ENCODE data around the gene NPS.

Gene NPS

DNA sequence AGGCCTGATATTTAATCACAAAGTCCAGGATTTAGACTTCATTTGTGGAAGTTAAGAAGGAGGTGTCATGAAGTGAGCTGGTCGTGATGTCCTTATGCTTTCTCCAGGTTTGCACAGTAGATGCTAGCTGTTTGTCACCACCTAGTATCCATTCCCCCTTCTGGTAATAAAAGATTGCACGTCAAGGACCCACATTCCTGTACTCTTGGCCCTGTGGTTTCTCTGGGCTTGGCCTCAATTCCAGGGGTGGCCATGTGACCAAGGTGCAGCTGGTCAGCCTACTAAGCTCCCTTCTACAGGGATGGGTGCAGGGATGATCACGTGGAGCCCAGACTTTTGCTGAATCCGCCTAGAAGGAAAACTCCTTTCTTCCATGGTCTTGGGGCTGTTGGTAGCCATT is 16.5 kb downstream of the NPS start:
- no peaks in the 10 kb centered on the region for H3K4me1 ChIP-seq
- no peaks in the 10 kb centered on the region for H3K27me3 ChIP-seq
- H3K27ac ChIP-seq, result no peak overlapping the region
- H3K9me3 ChIP-seq (replicated peaks in 1 of 11), result 0 out of 22 replicates have a peak, but pooled peaks cover 0 to under 1% (median 0%) of the 10 kb centered on the region in 11 experiments
- no peak overlapping the region for H3K4me2 ChIP-seq
- H3K36me3 ChIP-seq, result no peaks in the 10 kb centered on the region
- no peaks in the 10 kb centered on the region; a peak in 1 of 22 replicates for H4K20me1 ChIP-seq
- H3K4me3 ChIP-seq, result no peak overlapping the region
- H3K9ac ChIP-seq, result no peak overlapping the region
- TF ChIP-seq Cebpa-rat (IDR thresholded peaks at IDR 0.05), result no peak

- H3K4me3 ChIP-seq, result no peak overlapping the region
- H4K20me1 ChIP-seq, result no peaks in the 10 kb centered on the region; a peak in 1 of 22 replicates
- H3K9me3 ChIP-seq (replicated peaks in 1 of 11), result peaks cover 0 to 14% (median 9%) of the 10 kb centered on the region in 11 experiments; a peak in 8 of 22 replicates
- TF ChIP-seq Cebpa-rat (IDR thresholded peaks at IDR 0.05), result no peak
- no peaks in the 10 kb centered on the region for H3K36me3 ChIP-seq
- no peak overlapping the region for H3K27ac ChIP-seq
- peak overlapping the region in 3 of 11 experiments; percentile 13 to 33 (median 25); a peak in 3 of 22 replicates for H3K4me2 ChIP-seq
- no peaks in the 10 kb centered on the region for H3K27me3 ChIP-seq
- H3K4me1 ChIP-seq, result no peaks in the 10 kb centered on the region
- H3K9ac ChIP-seq, result no peak overlapping the region
These were observed 20.1 kb downstream of the NPS start for GRCh38 chr10:127569210-127569609.

GRCh38 chr10:127570036-127570435 is 20.9 kb downstream of the NPS start:
- H4K20me1 ChIP-seq, result no peaks in the 10 kb centered on the region; a peak in 1 of 22 replicates
- H3K27ac ChIP-seq, result no peak overlapping the region
- no peak overlapping the region for H3K4me3 ChIP-seq
- no peaks in the 10 kb centered on the region for H3K27me3 ChIP-seq
- peaks cover 0 to 14% (median 9%) of the 10 kb centered on the region in 11 experiments; a peak in 8 of 22 replicates for H3K9me3 ChIP-seq (replicated peaks in 1 of 11)
- TF ChIP-seq Cebpa-rat (IDR thresholded peaks at IDR 0.05), result no peak
- no peaks in the 10 kb centered on the region for H3K36me3 ChIP-seq
- H3K9ac ChIP-seq, result no peak overlapping the region
- H3K4me2 ChIP-seq, result peak overlapping the region in 3 of 11 experiments; percentile 13 to 33 (median 25); a peak in 4 of 22 replicates
- H3K4me1 ChIP-seq, result no peaks in the 10 kb centered on the region

- H4K20me1 ChIP-seq, result no peaks in the 10 kb centered on the region
- no peak overlapping the region for H3K27ac ChIP-seq
- H3K4me1 ChIP-seq, result peaks cover 0 to 2% (median 0%) of the 10 kb centered on the region in 10 experiments; a peak in 5 of 20 replicates
- TF ChIP-seq Cebpa-rat (IDR thresholded peaks at IDR 0.05), result no peak
- no peaks in the 10 kb centered on the region for H3K27me3 ChIP-seq
- peaks cover 0 to 14% (median 9%) of the 10 kb centered on the region in 11 experiments; a peak in 8 of 22 replicates for H3K9me3 ChIP-seq (replicated peaks in 1 of 11)
- H3K9ac ChIP-seq, result no peak overlapping the region
- H3K4me2 ChIP-seq, result no peak overlapping the region
- no peaks in the 10 kb centered on the region for H3K36me3 ChIP-seq
- H3K4me3 ChIP-seq, result no peak overlapping the region
These were observed 22.3 kb downstream of the NPS start for GRCh38 chr10:127571386-127571785.

DNA sequence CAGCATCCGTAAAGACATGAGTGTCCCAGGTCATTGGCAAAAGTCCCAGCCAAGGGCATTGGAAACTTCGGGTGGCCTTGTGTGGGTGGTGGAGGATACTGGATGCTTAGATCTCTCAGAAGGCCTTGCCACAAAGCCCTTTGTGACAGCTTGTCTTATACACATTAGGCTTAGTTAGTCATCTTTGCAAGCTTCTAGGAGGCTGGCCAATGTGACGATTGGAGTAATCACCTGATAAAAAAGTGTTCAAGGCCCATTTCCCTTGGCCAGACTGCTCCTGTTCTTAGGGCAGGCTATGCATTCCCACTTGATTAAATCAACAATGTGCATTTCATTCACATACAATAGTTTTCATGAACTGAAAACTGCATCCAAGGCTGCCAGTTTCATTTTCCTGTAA is 26.9 kb downstream of the NPS start:
- H4K20me1 ChIP-seq, result no peaks in the 10 kb centered on the region
- no peak overlapping the region for H3K9ac ChIP-seq
- no peaks in the 10 kb centered on the region for H3K27me3 ChIP-seq
- no peak overlapping the region for H3K4me2 ChIP-seq
- no peak for TF ChIP-seq Cebpa-rat (IDR thresholded peaks at IDR 0.05)
- no peaks in the 10 kb centered on the region for H3K36me3 ChIP-seq
- H3K9me3 ChIP-seq (replicated peaks in 1 of 11), result peaks cover 0 to 14% (median 9%) of the 10 kb centered on the region in 11 experiments; a peak in 8 of 22 replicates
- peaks cover 7 to 15% (median 8%) of the 10 kb centered on the region in 10 experiments; a peak in 17 of 20 replicates for H3K4me1 ChIP-seq
- H3K4me3 ChIP-seq, result no peak overlapping the region
- no peak overlapping the region for H3K27ac ChIP-seq

DNA sequence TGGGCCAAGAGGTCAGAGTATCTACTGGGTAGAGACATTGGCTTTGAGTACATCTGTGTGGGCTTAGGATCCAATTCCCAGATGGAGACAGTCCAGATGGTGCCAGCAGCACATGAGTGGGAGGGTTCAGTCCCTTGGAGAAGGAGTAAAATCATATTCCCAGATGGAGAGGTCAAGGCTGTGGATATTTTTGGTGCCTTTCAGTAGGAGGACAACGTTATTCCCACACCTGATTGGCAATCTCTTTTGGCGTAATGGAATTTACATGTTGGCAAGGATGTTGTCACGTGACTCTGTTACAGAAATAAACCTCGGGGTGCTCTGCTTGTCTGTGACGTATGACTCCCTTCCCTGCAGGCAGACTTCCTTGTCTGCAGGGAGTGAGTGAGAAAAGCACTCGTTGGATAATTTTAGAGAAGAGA is 27.6 kb downstream of the NPS start:
- H3K4me1 ChIP-seq, result peaks cover 7 to 15% (median 8%) of the 10 kb centered on the region in 10 experiments; a peak in 17 of 20 replicates
- no peaks in the 10 kb centered on the region for H3K36me3 ChIP-seq
- H4K20me1 ChIP-seq, result no peaks in the 10 kb centered on the region
- H3K27ac ChIP-seq, result no peak overlapping the region
- no peaks in the 10 kb centered on the region for H3K27me3 ChIP-seq
- no peak overlapping the region for H3K9ac ChIP-seq
- peak overlapping the region in 8 of 11 experiments; percentile 10 to 78 (median 38); a peak in 13 of 22 replicates for H3K4me2 ChIP-seq
- H3K4me3 ChIP-seq, result no peak overlapping the region
- no peak for TF ChIP-seq Cebpa-rat (IDR thresholded peaks at IDR 0.05)
- peaks cover 0 to 14% (median 9%) of the 10 kb centered on the region in 11 experiments; a peak in 8 of 22 replicates for H3K9me3 ChIP-seq (replicated peaks in 1 of 11)

DNA sequence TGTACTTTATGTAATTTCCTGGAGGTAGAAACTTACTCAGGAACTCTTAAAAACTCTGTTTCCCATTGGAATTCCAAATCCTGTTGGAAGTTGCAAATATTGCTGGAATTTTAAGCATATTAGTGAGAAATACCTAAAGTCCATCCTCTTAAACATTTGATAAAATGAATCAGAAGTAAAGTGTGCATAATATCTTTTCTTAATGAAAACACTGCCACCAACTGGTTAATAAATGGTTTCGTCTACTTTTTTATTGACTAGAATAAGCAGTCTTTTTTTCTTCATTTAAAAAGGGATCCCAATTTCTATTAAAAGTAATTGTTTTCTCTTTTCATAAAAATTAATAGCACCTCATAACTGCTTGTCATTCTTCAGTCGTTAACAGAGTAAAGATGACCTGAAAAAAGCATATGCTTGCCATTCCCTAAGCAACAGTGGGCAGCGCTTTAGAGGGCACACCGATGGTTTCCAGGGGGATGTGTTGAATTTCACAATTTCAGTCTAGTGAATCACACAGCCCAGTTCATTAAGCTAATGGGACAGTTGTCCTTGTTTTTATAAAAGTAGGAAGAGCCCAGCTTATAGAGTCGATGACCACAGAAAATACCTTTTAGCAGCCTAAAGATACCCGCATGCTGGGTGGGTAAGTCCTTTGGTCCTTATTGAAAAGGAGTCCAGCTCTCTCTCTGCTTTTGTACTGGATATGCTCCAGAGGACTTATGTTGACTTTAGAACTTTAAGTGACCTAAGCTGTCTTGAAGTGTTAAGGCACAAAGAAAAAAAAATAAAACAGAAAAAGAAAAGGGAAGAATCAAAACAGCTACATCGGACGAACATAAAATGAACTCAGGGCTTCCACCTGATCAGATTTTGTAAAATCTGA is 28.5 kb downstream of the NPS start:
- H3K9ac ChIP-seq, result no peak overlapping the region
- peak overlapping the region in 8 of 11 experiments; percentile 10 to 78 (median 38); a peak in 10 of 22 replicates for H3K4me2 ChIP-seq
- no peaks in the 10 kb centered on the region for H3K36me3 ChIP-seq

GRCh38 chr10:127578259-127578960 is 29.3 kb downstream of the NPS start:
- no peak overlapping the region for H3K27ac ChIP-seq
- TF ChIP-seq Cebpa-rat (IDR thresholded peaks at IDR 0.05), result no peak
- H3K4me1 ChIP-seq, result peaks cover 7 to 15% (median 8%) of the 10 kb centered on the region in 10 experiments; a peak in 17 of 20 replicates
- no peak overlapping the region for H3K4me3 ChIP-seq
- H3K9ac ChIP-seq, result no peak overlapping the region
- no peak overlapping the region for H3K4me2 ChIP-seq
- H3K9me3 ChIP-seq (replicated peaks in 1 of 11), result peaks cover 0 to 6% (median 5%) of the 10 kb centered on the region in 11 experiments; a peak in 8 of 22 replicates
- H3K27me3 ChIP-seq, result no peaks in the 10 kb centered on the region
- H4K20me1 ChIP-seq, result no peaks in the 10 kb centered on the region
- no peaks in the 10 kb centered on the region for H3K36me3 ChIP-seq

More for the DNA sequence above, 28.5 kb downstream of the NPS start:
- peaks cover 7 to 15% (median 8%) of the 10 kb centered on the region in 10 experiments; a peak in 17 of 20 replicates for H3K4me1 ChIP-seq
- H3K9me3 ChIP-seq (replicated peaks in 1 of 11), result peaks cover 0 to 14% (median 9%) of the 10 kb centered on the region in 11 experiments; a peak in 8 of 22 replicates
- H3K27ac ChIP-seq, result no peak overlapping the region
- H4K20me1 ChIP-seq, result no peaks in the 10 kb centered on the region
- no peaks in the 10 kb centered on the region for H3K27me3 ChIP-seq
- no peak for TF ChIP-seq Cebpa-rat (IDR thresholded peaks at IDR 0.05)
- no peak overlapping the region for H3K4me3 ChIP-seq

- Histone ChIP-seq H3K4me3 (no peak overlapping the region), H3K9me3 (replicated peaks in 1 of 11) (peaks cover 0 to 1% (median 0%) of the 10 kb centered on the region in 11 experiments; a peak in 4 of 22 replicates), H4K20me1 (no peaks in the 10 kb centered on the region), H3K4me2 (no peak overlapping the region), H3K27ac (no peak overlapping the region), H3K9ac (no peak overlapping the region), H3K27me3 (no peaks in the 10 kb centered on the region), H3K4me1 (peaks cover 7 to 15% (median 8%) of the 10 kb centered on the region in 10 experiments; a peak in 17 of 20 replicates), H3K36me3 (no peaks in the 10 kb centered on the region)
- no peak for TF ChIP-seq Cebpa-rat (IDR thresholded peaks at IDR 0.05)
These were observed 29.8 kb downstream of the NPS start for GRCh38 chr10:127578961-127579305.

Measured in BLaER1 treated with 17β-estradiol and CSF1 and Interleukin-3, amounts not matched to agents 10 nM and 100 nM (cell line).